Stimulated activated CD4-positive, alpha-beta T cell treated with anti-CD3 and anti-CD28 coated beads, Interleukin-4, amount 100 ng/mL, for 1 hour (primary cell): ENCODE data around the gene TP53I11.

Experiments used
- DNase-seq: peaks from one replicate; pipeline ENCODE4 v3.0.0-alpha.2; 2020

The TP53I11 gene

GRCh38 chr11:44950625-44951476, at the start of gene TP53I11:
TSS of gene TP53I11 (minus strand) at chr11:44950883. CDS start at chr11:44938335, 12,548 bp downstream.
- DNase-seq = peak; percentile 70

GRCh38 chr11:44999068-44999467, 48.4 kb upstream of the TP53I11 start:
- no peak for DNase-seq

GRCh38 chr11:44998051-44998450, 47.4 kb upstream of the TP53I11 start:
- no peak for DNase-seq

- DNase-seq = no peak
These were observed 46.9 kb upstream of the TP53I11 start for GRCh38 chr11:44997566-44997965.

- no peak for DNase-seq
These were observed 44.1 kb upstream of the TP53I11 start for GRCh38 chr11:44994753-44995152.

- DNase-seq = no peak
These were observed 43.5 kb upstream of the TP53I11 start for GRCh38 chr11:44993971-44994704.

- DNase-seq = no peak
These were observed 42.1 kb upstream of the TP53I11 start for GRCh38 chr11:44992774-44993173.

GRCh38 chr11:44992181-44992582, 41.5 kb upstream of the TP53I11 start:
- DNase-seq = no peak

GRCh38 chr11:44990665-44991064, 40.0 kb upstream of the TP53I11 start:
- DNase-seq = no peak

GRCh38 chr11:44989831-44990566, 39.3 kb upstream of the TP53I11 start:
- no peak for DNase-seq

GRCh38 chr11:44988981-44989635, 38.4 kb upstream of the TP53I11 start:
- DNase-seq = no peak

GRCh38 chr11:44988111-44988510, 37.4 kb upstream of the TP53I11 start:
- no peak for DNase-seq

- DNase-seq = no peak
These were observed 36.8 kb upstream of the TP53I11 start for GRCh38 chr11:44987506-44987905.

- no peak for DNase-seq
These were observed 35.6 kb upstream of the TP53I11 start for GRCh38 chr11:44986315-44986714.

GRCh38 chr11:44985721-44986120, 35.0 kb upstream of the TP53I11 start:
- DNase-seq = no peak

- no peak for DNase-seq
These were observed 33.1 kb upstream of the TP53I11 start for GRCh38 chr11:44983786-44984185.

- no peak for DNase-seq
These were observed 31.9 kb upstream of the TP53I11 start for GRCh38 chr11:44982496-44983062.

GRCh38 chr11:44980533-44981427, 30.1 kb upstream of the TP53I11 start:
- DNase-seq = no peak

- DNase-seq = no peak
These were observed 29.1 kb upstream of the TP53I11 start for GRCh38 chr11:44979543-44980399.

- DNase-seq = no peak
These were observed 28.3 kb upstream of the TP53I11 start for GRCh38 chr11:44978961-44979331.
